AG04450 (cell line): Measurements from ENCODE around the gene AP1AR. TPM values are rescaled to one million over a fixed set of nuclear protein-coding genes. Genes with fewer than 3 reads are reported as not detected.
A peak's percentile ranks its signal among the peaks of the same experiment; 100 is the strongest.

Source experiments
- CTCF ChIA-PET: fragments of 300-600, 350-600 bp; formaldehyde crosslinking; extraction: SDS; loops from one replicate; lab custom pipeline; 2022; ENCODE audit warnings: antibody characterized with exemption, inconsistent platforms; lab: Charles Lee
- POLR2A ChIA-PET: fragments of 350-600 bp; formaldehyde crosslinking; extraction: SDS; loops from one replicate; lab custom pipeline; 2021; ENCODE audit warnings: antibody characterized with exemption, inconsistent platforms; lab: Yijun Ruan, JAX
- DNase-seq: peaks from one replicate; pipeline ENCODE4 v3.0.0-alpha.2; 2011; ENCODE audit warnings: low read depth, low spot score
- H3K27ac ChIP-seq: one replicate; pipeline ENCODE4 v1.5.1; 2012; ENCODE audit warnings: low read depth, low read length, control low read depth
- H3K27me3 ChIP-seq: one replicate; pipeline ENCODE4 v1.6.0; 2012; ENCODE audit warnings: low read length; ENCODE audit not compliant: control insufficient read depth, insufficient read depth
- H3K4me3 ChIP-seq: 2 replicates; pipeline ENCODE4 v1.5.1; 2011; ENCODE audit warnings: mild to moderate bottlenecking, low read depth, low read length, control low read depth
- H3K9me3 ChIP-seq: 2 replicates; pipeline ENCODE4 v1.5.1; 2012; ENCODE audit warnings: low read length; ENCODE audit not compliant: control insufficient read depth, insufficient read depth
- CTCF ChIP-seq: IDR thresholded peaks from 2 replicates; pipeline ENCODE4 v1.5.1; 2011; ENCODE audit warnings: low read depth, low read length, control low read depth, inconsistent platforms
- polyA plus RNA-seq: library from polyadenylated mRNA; depleted of rRNA; stranded (reverse); fragments of >200 nt; gene quantifications from 2 replicates; pipeline ENCODE4 v1.2.3, GENCODE V29; 2011

Gene AP1AR
- polyA plus RNA-seq, 1 experiment = 11.8 TPM

GRCh38 chr4:112185740-112186670 lies 45.6 kb upstream of the AP1AR start:
- Histone ChIP-seq H3K27ac (no peak overlapping the region), H3K9me3 (no peaks in the 10 kb centered on the region), H3K4me3 (no peak overlapping the region), H3K27me3 (no peaks in the 10 kb centered on the region)
- ChIA-PET CTCF (no interaction called here), POLR2A (no interaction called here)
- no peak for TF ChIP-seq CTCF
- DNase-seq = no peak

- POLR2A ChIA-PET = interaction anchor here (0.7 kb wide), 1 partner anchor 76 kb away, joined by 9 read pairs; no protein-coding TSS in a partner anchor
Measured at GRCh38 chr4:112189754-112190153, 41.8 kb upstream of the AP1AR start.

GRCh38 chr4:112190684-112191083 lies 40.9 kb upstream of the AP1AR start:
- no peaks in the 10 kb centered on the region for H3K9me3 ChIP-seq
- H3K4me3 ChIP-seq = no peak overlapping the region
- no peak for TF ChIP-seq CTCF
- DNase-seq = no peak
- H3K27me3 ChIP-seq = no peaks in the 10 kb centered on the region
- ChIA-PET CTCF (interaction anchor here (0.7 kb wide), 1 partner anchor 76 kb away, joined by 3 read pairs; no protein-coding TSS in a partner anchor), POLR2A (interaction anchor here (0.7 kb wide), 1 partner anchor 78 kb away, joined by 3 read pairs; no protein-coding TSS in a partner anchor)
- no peak overlapping the region for H3K27ac ChIP-seq

More at GRCh38 chr4:112189754-112190153, 41.8 kb upstream of the AP1AR start:
- no peak overlapping the region for H3K4me3 ChIP-seq
- DNase-seq = no peak
- CTCF ChIA-PET = interaction anchor here (0.7 to 1.2 kb wide), 3 partner anchors 45 to 90 kb away, joined by 3 to 10 read pairs (median 4); no protein-coding TSS in a partner anchor
- no peaks in the 10 kb centered on the region for H3K27me3 ChIP-seq
- no peaks in the 10 kb centered on the region for H3K9me3 ChIP-seq
- peak overlapping the region; percentile 21 for H3K27ac ChIP-seq
- TF ChIP-seq CTCF = peak; percentile 32

GRCh38 chr4:112196461-112196860 lies 35.1 kb upstream of the AP1AR start:
- POLR2A ChIA-PET = no interaction called here
- Histone ChIP-seq H3K27me3 (no peaks in the 10 kb centered on the region), H3K27ac (no peak overlapping the region), H3K4me3 (no peak overlapping the region), H3K9me3 (no peaks in the 10 kb centered on the region)
- CTCF ChIA-PET = no interaction called here
- DNase-seq = no peak
- no peak for TF ChIP-seq CTCF

- DNase-seq = no peak
- CTCF ChIA-PET = no interaction called here
- H3K27ac ChIP-seq = no peak overlapping the region
- no peak overlapping the region for H3K4me3 ChIP-seq
- POLR2A ChIA-PET = interaction anchor here (0.8 kb wide), 1 partner anchor 15 kb away, joined by 3 read pairs; no protein-coding TSS in a partner anchor
- TF ChIP-seq CTCF = no peak
- H3K27me3 ChIP-seq = no peaks in the 10 kb centered on the region
- H3K9me3 ChIP-seq = no peaks in the 10 kb centered on the region
Measured at GRCh38 chr4:112199041-112199440, 32.5 kb upstream of the AP1AR start.
